IMR-90 (cell line): ENCODE data around the gene CDK13. TPM values are rescaled to one million over a fixed set of nuclear protein-coding genes. Genes with fewer than 3 reads are reported as not detected.

Source experiments
- ATAC-seq: fragments of 200-7000 bp; cut with Tn5 transposase; 2 replicates; pipeline ENCODE4 v1.9.1; 2020; ENCODE audit warnings: low read depth, mild to moderate bottlenecking, moderate library complexity
- BruUV-seq: library from RNA; stranded (reverse); fragments of 400-500 nt; replicated peaks from 2 replicates; lab custom pipeline; 2021; lab: Mats Ljungman, UMichigan
- CTCF ChIA-PET: fragments of 300-600 bp; formaldehyde crosslinking; extraction: SDS; loops from one replicate; lab custom pipeline; 2021; ENCODE audit warnings: antibody characterized with exemption; lab: Yijun Ruan, JAX
- POLR2A ChIA-PET: fragments of 300-600 bp; sonication (Branson Sonifier 250); formaldehyde crosslinking; loops from one replicate; lab custom pipeline; 2022; ENCODE audit warnings: antibody characterized with exemption; ENCODE audit not compliant: unreplicated experiment; lab: Charles Lee
- DNase-seq: peaks from one replicate; pipeline ENCODE4 v3.0.0; 2013
- H2AFZ ChIP-seq: replicated peaks from 2 replicates; pipeline ENCODE3; 2013; ENCODE audit warnings: low read length, mild to moderate bottlenecking; ENCODE audit not compliant: poor library complexity
- H2AK5ac ChIP-seq: 2 replicates; pipeline ENCODE4 v1.6.1; 2013; ENCODE audit warnings: low read depth, low read length, inconsistent platforms
- H2AK9ac ChIP-seq: replicated peaks from 2 replicates; pipeline ENCODE3; 2013; ENCODE audit warnings: mild to moderate bottlenecking, low read depth, low read length, moderate library complexity; ENCODE audit not compliant: poor library complexity
- H2BK120ac ChIP-seq: 2 replicates; pipeline ENCODE4 v1.6.1; 2013; ENCODE audit warnings: low read depth, low read length, inconsistent platforms
- H2BK15ac ChIP-seq: 3 replicates; pipeline ENCODE4 v1.6.1; 2013; ENCODE audit warnings: low read depth, low read length, inconsistent platforms
- H2BK20ac ChIP-seq: 2 replicates; pipeline ENCODE4 v1.6.1; 2013; ENCODE audit warnings: low read depth, mild to moderate bottlenecking, inconsistent platforms, low read length, moderate library complexity
- H2BK5ac ChIP-seq: 2 replicates; pipeline ENCODE4 v1.6.1; 2013; ENCODE audit warnings: mild to moderate bottlenecking, low read depth, low read length, inconsistent platforms; ENCODE audit not compliant: poor library complexity, severe bottlenecking
- H3K14ac ChIP-seq: replicated peaks from 2 replicates; pipeline ENCODE4 v1.6.1; 2013; ENCODE audit warnings: low read depth, low read length, inconsistent platforms
- H3K18ac ChIP-seq: 2 replicates; pipeline ENCODE4 v1.6.1; 2013; ENCODE audit warnings: low read depth, low read length, control low read depth
- H3K23ac ChIP-seq: 2 replicates; pipeline ENCODE4 v1.6.1; 2013; ENCODE audit warnings: low read depth, low read length, inconsistent platforms
- H3K27ac ChIP-seq: 2 replicates; pipeline ENCODE4 v1.5.1; 2013; ENCODE audit warnings: mild to moderate bottlenecking, control low read depth, low read length; ENCODE audit not compliant: insufficient read depth
- H3K27me3 ChIP-seq: 2 replicates; pipeline ENCODE4 v1.6.1; 2013; ENCODE audit warnings: low read length; ENCODE audit not compliant: control insufficient read depth, insufficient read depth
- H3K36me3 ChIP-seq: 2 replicates; pipeline ENCODE4 v1.6.1; 2013; ENCODE audit warnings: low read length, mixed read lengths; ENCODE audit not compliant: control insufficient read depth, insufficient read depth
- H3K4ac ChIP-seq: 2 replicates; pipeline ENCODE4 v1.6.1; 2013; ENCODE audit warnings: low read depth, low read length, inconsistent platforms
- H3K4me1 ChIP-seq: 2 replicates; pipeline ENCODE4 v1.6.1; 2013; ENCODE audit warnings: low read length, mixed read lengths; ENCODE audit not compliant: control insufficient read depth, insufficient read depth
- H3K4me2 ChIP-seq: 2 replicates; pipeline ENCODE4 v1.6.1; 2013; ENCODE audit warnings: low read depth, mild to moderate bottlenecking, control low read depth, low read length, moderate library complexity
- H3K4me3 ChIP-seq: 2 replicates; pipeline ENCODE4 v1.5.1; 2013; ENCODE audit warnings: low read depth, mild to moderate bottlenecking, control low read depth, low read length, moderate library complexity; ENCODE audit not compliant: insufficient read depth
- H3K56ac ChIP-seq: 2 replicates; pipeline ENCODE4 v1.6.1; 2013; ENCODE audit warnings: low read length, inconsistent platforms; ENCODE audit not compliant: insufficient read depth; ENCODE audit errors: extremely low read depth
- H3K79me1 ChIP-seq, 2 experiments: 2 replicates each; pipeline ENCODE4 v1.6.1; 2013; ENCODE audit warnings: low read length in 2 of 2, inconsistent platforms in 1 of 2, low read depth in 1 of 2
- H3K9ac ChIP-seq: 2 replicates; pipeline ENCODE4 v1.6.1; 2013; ENCODE audit warnings: low read depth, low read length, control low read depth
- H3K9me1 ChIP-seq: 2 replicates; pipeline ENCODE4 v1.6.1; 2013; ENCODE audit warnings: low read length, inconsistent platforms; ENCODE audit not compliant: insufficient read depth
- H3K9me3 ChIP-seq: 2 replicates; pipeline ENCODE4 v1.6.1; 2013; ENCODE audit warnings: low read length; ENCODE audit not compliant: control insufficient read depth, insufficient read depth
- H4K20me1 ChIP-seq: 2 replicates; pipeline ENCODE4 v1.6.1; 2013; ENCODE audit warnings: low read length, inconsistent platforms; ENCODE audit not compliant: insufficient read depth
- H4K5ac ChIP-seq: 2 replicates; pipeline ENCODE4 v1.6.1; 2013; ENCODE audit warnings: mild to moderate bottlenecking, low read depth, low read length, control low read depth
- H4K8ac ChIP-seq, 2 experiments: 2 replicates each; pipeline ENCODE4 v1.6.1; 2013; ENCODE audit warnings: low read depth in 2 of 2, low read length in 2 of 2, control low read depth in 1 of 2, inconsistent platforms in 1 of 2
- H4K91ac ChIP-seq: 2 replicates; pipeline ENCODE4 v1.6.1; 2013; ENCODE audit warnings: low read depth, low read length, inconsistent platforms; ENCODE audit not compliant: insufficient read depth
- FOS ChIP-seq: fragments of 150-350 bp; IDR thresholded peaks from 2 replicates; pipeline ENCODE4 v1.6.1; 2016; ENCODE audit warnings: low read depth, low read length
- MAFK ChIP-seq: IDR thresholded peaks from 2 replicates; pipeline ENCODE4 v1.6.1; 2012; ENCODE audit warnings: low read depth, low read length, improper control_type of control experiment
- MAZ ChIP-seq: IDR thresholded peaks from 2 replicates; pipeline ENCODE4 v1.6.1; 2012; ENCODE audit warnings: low read depth, mild to moderate bottlenecking, low read length, improper control_type of control experiment, moderate library complexity, borderline replicate concordance
- MXI1 ChIP-seq: IDR thresholded peaks from 2 replicates; pipeline ENCODE4 v1.6.1; 2012; ENCODE audit warnings: low read depth, mild to moderate bottlenecking, low read length, moderate library complexity, borderline replicate concordance
- POLR2A ChIP-seq: IDR thresholded peaks from 2 replicates; pipeline ENCODE4 v1.6.1; 2012; ENCODE audit warnings: mild to moderate bottlenecking, low read depth, low read length
- RCOR1 ChIP-seq: IDR thresholded peaks from 2 replicates; pipeline ENCODE4 v1.6.1; 2012; ENCODE audit warnings: mild to moderate bottlenecking, low read length, improper control_type of control experiment; ENCODE audit not compliant: insufficient replicate concordance
- SMC3 ChIP-seq: fragments of 150-350 bp; IDR thresholded peaks from 2 replicates; pipeline ENCODE4 v1.6.1; 2016; ENCODE audit warnings: low read depth, mild to moderate bottlenecking, antibody characterized with exemption, low read length, moderate library complexity
- WGBS, 2 experiments: methylation state at CpG; one replicate each; pipeline versions ENCODE4 v1.1.5 to v1.1.7; 2013; ENCODE audit warnings: missing lambda C conversion rate in 2 of 2; ENCODE audit not compliant: insufficient read length in 1 of 2; ENCODE audit errors: extremely low coverage in 2 of 2; 5-methylcytosine and 5-hydroxymethylcytosine counted together
- dilution Hi-C: fragments of 300-500 bp; cut with HindIII; formaldehyde crosslinking; loops from one replicate; pipeline ENCODE4 v1.14.3; 2018; ENCODE audit warnings: low sequenced_read_pairs; ENCODE audit not compliant: unreplicated experiment
- in situ Hi-C: fragments of 300-500 bp; cut with MboI; formaldehyde crosslinking; loops from 3 replicates; pipeline ENCODE4 v1.14.3; 2019; ENCODE audit warnings: low sequenced_read_pairs, inconsistent platforms, mixed read lengths
- intact Hi-C: fragments of 100-400 bp; cut with micrococcal nuclease; formaldehyde crosslinking; loops from 2 replicates; pipeline ENCODE4 v1.10.0; 2022
- polyA plus RNA-seq, 3 experiments: library from polyadenylated mRNA; depleted of rRNA; stranded (reverse); fragments of >200 nt; gene quantifications; 2 replicates each; pipeline ENCODE4 v1.2.3, GENCODE V29; 2012; ENCODE audit warnings: low replicate concordance in 1 of 3
- total RNA-seq: library from RNA; depleted of rRNA; stranded (reverse); fragments of >200 nt; gene quantifications from 2 replicates; pipeline ENCODE4 v1.2.3, GENCODE V29; 2012
- TF ChIP-seq, protein P1 (sequence below): conservative IDR thresholded peaks from 2 replicates; pipeline ENCODE4 v1.5.1; 2012; ENCODE audit warnings: mild to moderate bottlenecking, low read depth, low read length, improper control_type of control experiment

Gene CDK13
- total and polyA plus RNA-seq, 2 of the 4 experiments (the other 2 are of a cell fraction) = 20.1 to 50.4 TPM

DNA sequence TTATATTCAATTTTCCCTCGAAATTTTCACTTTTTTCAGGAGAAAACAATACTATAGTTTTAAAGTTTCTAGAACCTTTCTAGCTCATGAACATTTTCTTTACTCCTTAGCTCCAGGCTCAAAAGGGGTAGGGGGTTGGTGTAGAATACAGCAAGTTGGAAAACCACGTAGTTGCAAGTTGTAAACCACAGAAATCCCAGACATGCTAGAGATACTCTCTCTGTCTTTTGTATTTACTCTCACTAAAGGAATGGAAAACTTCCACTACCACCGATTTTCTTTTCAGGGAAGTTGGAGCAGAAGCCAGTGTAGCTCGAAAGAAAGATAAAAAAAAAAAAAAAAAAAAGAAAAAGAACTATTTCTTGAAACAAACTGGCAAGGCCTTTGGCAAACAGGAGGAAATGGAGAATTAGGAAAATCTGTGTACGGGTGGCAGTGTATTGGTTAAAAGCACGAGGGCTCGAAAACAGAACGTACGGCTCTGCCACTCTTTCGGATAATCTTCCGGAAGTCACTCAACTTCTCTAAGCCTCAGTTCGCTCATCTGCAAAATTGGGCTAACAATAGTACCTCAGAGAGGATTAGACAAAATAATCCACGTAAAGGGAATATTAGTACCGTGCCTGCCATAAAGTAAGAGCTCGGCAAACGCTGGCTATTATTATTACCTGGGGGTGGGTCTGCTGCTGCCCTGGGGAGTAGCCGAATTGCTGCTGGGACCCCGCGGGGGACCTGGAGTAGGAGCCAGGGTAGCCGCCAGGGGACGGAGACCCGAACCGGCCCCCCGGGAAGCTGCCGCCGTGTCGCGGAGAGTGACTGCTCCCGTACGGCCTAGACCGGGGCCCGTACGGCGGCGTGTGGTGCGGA is 183.7 kb downstream of the CDK13 start:
- Histone ChIP-seq H2AFZ (peak overlapping the region; percentile 99), H3K36me3 (no peaks in the 10 kb centered on the region; the same call in 1 of the 2 replicates), H4K91ac (0 out of 2 replicates have a peak overlapping the region, but pooled peaks have one; percentile 8), H4K20me1 (no peaks in the 10 kb centered on the region), H3K4me1 (no peaks in the 10 kb centered on the region), H3K23ac (peak overlapping the region; percentile 15; the same call in 1 of the 2 replicates), H3K4me3 (peak overlapping the region; percentile 87), H2BK5ac (peak overlapping the region; percentile 41), H3K27me3 (no peaks in the 10 kb centered on the region), H2BK120ac (no peak overlapping the region), H2AK9ac (peak overlapping the region; percentile 90), H4K5ac (peak overlapping the region; percentile 3; the same call in 1 of the 2 replicates), H3K9me1 (no peaks in the 10 kb centered on the region; the same call in 1 of the 2 replicates), H4K8ac (peak overlapping the region in 1 of 2 experiments; percentile 64; a peak in 2 of 4 replicates), H2BK15ac (no peak overlapping the region), H3K4ac (peak overlapping the region; percentile 0; the same call in 1 of the 2 replicates), H3K79me1 (peaks cover 6 to 34% of the 10 kb centered on the region in 2 experiments; a peak in 3 of 4 replicates), H3K4me2 (peak overlapping the region; percentile 99), H3K14ac (peak overlapping the region; percentile 11), H3K27ac (peak overlapping the region; percentile 75), H3K18ac (no peak overlapping the region), H3K9ac (peak overlapping the region; percentile 75), H2BK20ac (no peak overlapping the region), H2AK5ac (no peak overlapping the region), H3K9me3 (no peaks in the 10 kb centered on the region), H3K56ac (peak overlapping the region; percentile 74)
- 0% methylated on average over 1 of the region's 36 CpGs; no CpG with 5 or more reads in 1 of the 2 experiments for whole genome bisulfite sequencing, 2 experiments
- in situ Hi-C loops (no loop called here), dilution Hi-C loops (no loop called here), intact Hi-C loops (loop anchor here (1.0 to 2.0 kb wide), 3 partner anchors 87 to 237 kb away; no protein-coding TSS in a partner anchor)
- DNase-seq = peak; percentile 4
- ChIA-PET CTCF (interaction anchor here (0.6 kb wide), 1 partner anchor 176 kb away, joined by 8 read pairs; no protein-coding TSS in a partner anchor), POLR2A (interaction anchor here (0.6 kb wide), 2 partner anchors 17 to 233 kb away, joined by 4 to 12 read pairs; no protein-coding TSS in a partner anchor)
- ATAC-seq = peak; percentile 59
- TF ChIP-seq SMC3 (no peak), MXI1 (0 out of 2 replicates have a peak, but pooled peaks have one; percentile 9), MAFK (no peak), FOS (no peak), MAZ (no peak), POLR2A (no peak), RCOR1 (no peak)
- TF ChIP-seq, protein P1, sequence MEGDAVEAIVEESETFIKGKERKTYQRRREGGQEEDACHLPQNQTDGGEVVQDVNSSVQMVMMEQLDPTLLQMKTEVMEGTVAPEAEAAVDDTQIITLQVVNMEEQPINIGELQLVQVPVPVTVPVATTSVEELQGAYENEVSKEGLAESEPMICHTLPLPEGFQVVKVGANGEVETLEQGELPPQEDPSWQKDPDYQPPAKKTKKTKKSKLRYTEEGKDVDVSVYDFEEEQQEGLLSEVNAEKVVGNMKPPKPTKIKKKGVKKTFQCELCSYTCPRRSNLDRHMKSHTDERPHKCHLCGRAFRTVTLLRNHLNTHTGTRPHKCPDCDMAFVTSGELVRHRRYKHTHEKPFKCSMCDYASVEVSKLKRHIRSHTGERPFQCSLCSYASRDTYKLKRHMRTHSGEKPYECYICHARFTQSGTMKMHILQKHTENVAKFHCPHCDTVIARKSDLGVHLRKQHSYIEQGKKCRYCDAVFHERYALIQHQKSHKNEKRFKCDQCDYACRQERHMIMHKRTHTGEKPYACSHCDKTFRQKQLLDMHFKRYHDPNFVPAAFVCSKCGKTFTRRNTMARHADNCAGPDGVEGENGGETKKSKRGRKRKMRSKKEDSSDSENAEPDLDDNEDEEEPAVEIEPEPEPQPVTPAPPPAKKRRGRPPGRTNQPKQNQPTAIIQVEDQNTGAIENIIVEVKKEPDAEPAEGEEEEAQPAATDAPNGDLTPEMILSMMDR = 0 out of 2 replicates have a peak, but pooled peaks have one; percentile 0
- BruUV-seq = TSS peak; percentile 68
